HepG2 (cell line): ENCODE data around the gene APOC4. TPM values are rescaled to one million over a fixed set of nuclear protein-coding genes. Genes with fewer than 3 reads are reported as not detected.
A peak's percentile ranks its signal among the peaks of the same experiment; 100 is the strongest.

Source experiments
- BCLAF1 ChIP-seq: fragments of 450-650 bp; IDR thresholded peaks from 2 replicates; pipeline ENCODE4 v1.6.1; 2017; ENCODE audit warnings: mild to moderate bottlenecking
- FOXJ3 ChIP-seq: sonication (generic); formaldehyde crosslinking; IDR thresholded peaks from 2 replicates; pipeline ENCODE4 v1.4.0; 2020; ENCODE audit warnings: missing genetic modification reagents, mild to moderate bottlenecking, borderline replicate concordance
- GLI4 ChIP-seq: sonication (generic); formaldehyde crosslinking; IDR thresholded peaks from 2 replicates; pipeline ENCODE4 v1.5.1; 2020; ENCODE audit warnings: missing genetic modification reagents, mild to moderate bottlenecking, moderate library complexity, borderline replicate concordance
- IKZF1 ChIP-seq: fragments of 450-650 bp; IDR thresholded peaks from 2 replicates; pipeline ENCODE4 v1.7.1; 2016
- MAZ ChIP-seq, 2 experiments: sonication (generic) in 1 of 2; formaldehyde crosslinking in 1 of 2; IDR thresholded peaks; 2 replicates each; pipeline versions ENCODE4 v1.5.0 to v1.6.1; 2012 to 2020; ENCODE audit warnings: low read depth in 2 of 2, mild to moderate bottlenecking in 2 of 2, borderline replicate concordance in 1 of 2, improper control_type of control experiment in 1 of 2, low read length in 1 of 2, missing genetic modification reagents in 1 of 2, moderate library complexity in 1 of 2
- SIN3A ChIP-seq: IDR thresholded peaks from 2 replicates; pipeline ENCODE4 v1.6.1; 2011; ENCODE audit warnings: low read depth, mild to moderate bottlenecking, control low read depth, low read length, borderline replicate concordance
- SIN3B ChIP-seq: fragments of 150-350 bp; IDR thresholded peaks from 2 replicates; pipeline ENCODE4 v1.6.1; 2014; ENCODE audit warnings: low read length
- U2AF2 ChIP-seq: fragments of 200-400 bp; formaldehyde crosslinking; IDR thresholded peaks from 2 replicates; pipeline ENCODE4 v1.6.1; 2017; ENCODE audit warnings: low read depth, mild to moderate bottlenecking, low read length
- ZBTB10 ChIP-seq: sonication (generic); formaldehyde crosslinking; IDR thresholded peaks from 2 replicates; pipeline ENCODE4 v1.4.0; 2020; ENCODE audit warnings: missing genetic modification reagents, borderline replicate concordance
- ZNF142 ChIP-seq: sonication (generic); formaldehyde crosslinking; IDR thresholded peaks from 2 replicates; pipeline ENCODE4 v1.4.0; 2020; ENCODE audit warnings: missing genetic modification reagents
- ZNF609 ChIP-seq: sonication (generic); formaldehyde crosslinking; IDR thresholded peaks from 2 replicates; pipeline ENCODE4 v1.4.0; 2020; ENCODE audit warnings: mild to moderate bottlenecking, missing genetic modification reagents, borderline replicate concordance
- polyA plus RNA-seq, 8 experiments: library from polyadenylated mRNA; depleted of rRNA in 3 of 8; stranded (reverse) in 7 of 8; unstranded in 1 of 8; fragments of >200 nt; fragmentation: Illumina TruSeq in 4 of 8; extraction: Trizol in 4 of 8; gene quantifications; 2 replicates each; pipeline versions ENCODE4 v1.2.1 to v1.2.3, GENCODE V29; 2011 to 2016; ENCODE audit warnings: low read depth in 4 of 8, missing spikeins in 1 of 8, mixed read lengths in 1 of 8; ENCODE audit not compliant: insufficient read depth in 1 of 8
- total RNA-seq, 5 experiments: library from RNA; depleted of rRNA; stranded (reverse); fragments of >200 nt; fragmentation: Illumina TruSeq; extraction: Trizol; gene quantifications; 2 replicates each; pipeline ENCODE4 v1.2.3, GENCODE V29; 2016; ENCODE audit warnings: low read depth in 1 of 5

The APOC4 gene
- total and polyA plus RNA-seq, 2 of the 13 experiments (the other 11 are each of a cell fraction or from before 2014, with no cell fraction given) = 0.46 TPM; not detected in 1

- no peak for TF ChIP-seq MAZ (IDR thresholded peaks at IDR 0.05; ENCODE audit: borderline replicate concordance, low read depth, low read length)
- no peak for TF ChIP-seq MAZ (CRISPR knock-in tag; IDR thresholded peaks at IDR 0.05; ENCODE audit: low read depth)
- no peak for TF ChIP-seq FOXJ3 (CRISPR knock-in tag)
- TF ChIP-seq ZNF142 (CRISPR knock-in tag) = no peak
- no peak for TF ChIP-seq ZNF609 (CRISPR knock-in tag)
- TF ChIP-seq SIN3A = peak; percentile 28; the same call in 1 of the 2 replicates
- no peak for TF ChIP-seq BCLAF1
- no peak for TF ChIP-seq ZBTB10 (CRISPR knock-in tag)
- no peak for TF ChIP-seq U2AF2
- TF ChIP-seq SIN3B = no peak
- no peak for TF ChIP-seq GLI4 (CRISPR knock-in tag)
- TF ChIP-seq IKZF1 = no peak
These were observed 37.5 kb upstream of the APOC4 start (continued) for GRCh38 chr19:44904426-44904994.
